Stomach (tissue), 9 donors: ENCODE measurements around the gene SELENOK. TPM values are rescaled to one million over a fixed set of nuclear protein-coding genes. Genes with fewer than 3 reads are reported as not detected.

Experiments
- DNase-seq, 2 donors: peaks; one replicate each; pipeline versions ENCODE4 v3.0.0 to v3.0.0-alpha.2; 2013 to 2019
- H3K27ac ChIP-seq, 5 donors: fragments of 200-600 bp in 4 of 5; sonication (generic) in 4 of 5; one replicate each; pipeline ENCODE4 v1.5.1; 2013 to 2019; ENCODE audit warnings: mild to moderate bottlenecking in 1 of 5, moderate library complexity in 1 of 5
- H3K27me3 ChIP-seq, 3 donors: fragments of 200-600 bp; sonication (generic); one replicate each; pipeline ENCODE4 v1.5.1; 2017 to 2019; ENCODE audit warnings: mixed run types in 1 of 3
- H3K36me3 ChIP-seq, 4 donors: fragments of 200-600 bp; sonication (generic); 1 replicate in 3 of 4; 2 replicates in 1 of 4; pipeline ENCODE4 v1.5.1; 2016 to 2019
- H3K4me1 ChIP-seq, 4 donors: fragments of 200-600 bp; sonication (generic); one replicate each; pipeline ENCODE4 v1.5.1; 2016 to 2019
- H3K4me3 ChIP-seq, 4 donors: fragments of 200-600 bp; sonication (generic) in 3 of 4; one replicate each; pipeline ENCODE4 v1.5.1; 2016 to 2019; ENCODE audit warnings: mild to moderate bottlenecking in 1 of 4
- H3K9me3 ChIP-seq, 4 donors: fragments of 200-600 bp; sonication (generic); one replicate each; pipeline ENCODE4 v1.5.1; 2016 to 2019
- EP300 ChIP-seq: sonication (generic); formaldehyde crosslinking; IDR thresholded peaks from one replicate; pipeline ENCODE4 v1.6.1; 2017; ENCODE audit warnings: antibody characterized with exemption
- POLR2A ChIP-seq, 4 donors: fragments of 450-650 bp; IDR thresholded peaks; one replicate each; pipeline ENCODE4 v1.6.1; 2016; ENCODE audit warnings: antibody characterized with exemption in 4 of 4, control low read depth in 2 of 4, mild to moderate bottlenecking in 1 of 4, moderate library complexity in 1 of 4
- POLR2AphosphoS5 ChIP-seq, 3 donors: sonication (generic); formaldehyde crosslinking; IDR thresholded peaks; one replicate each; pipeline ENCODE4 v1.6.1; 2016; ENCODE audit warnings: antibody characterized with exemption in 3 of 3
- WGBS, 5 donors: extraction: QIAGEN DNeasy Blood & Tissue Kit in 3 of 5; methylation state at CpG; one replicate each; pipeline versions ENCODE4 v1.1.5 to v1.1.7; 2013 to 2018; 5-methylcytosine and 5-hydroxymethylcytosine counted together
- intact Hi-C: fragments of 100-400 bp; cut with DNase I; formaldehyde crosslinking; loops from one replicate; pipeline ENCODE4 v1.15.1; 2023; ENCODE audit warnings: low total_unique reads
- polyA plus RNA-seq, 3 donors: library from polyadenylated mRNA; stranded (reverse); fragments of 200-250 nt; gene quantifications; one replicate each; pipeline ENCODE4 v1.2.3, GENCODE V29; 2013
- total RNA-seq, 5 donors: library from RNA; depleted of rRNA; stranded (reverse); fragments of >200 nt; gene quantifications; one replicate each; pipeline versions ENCODE4 v1.1.0 to v1.2.3, GENCODE V29; 2014 to 2016
- TF ChIP-seq, protein P1 (sequence below), 7 experiments: fragments of 450-650 bp in 4 of 7; fragments of 200-600 bp in 3 of 7; sonication (generic) in 3 of 7; IDR thresholded peaks; one replicate each; pipeline ENCODE4 v1.5.1; 2016 to 2019; ENCODE audit warnings: antibody characterized with exemption in 7 of 7, control low read depth in 2 of 7, mild to moderate bottlenecking in 1 of 7
- donor health status: healthy with polysubstance abuse.
- donor health status: Bipolar disorder and iron deficiency.
- donor health status: healthy.

Gene SELENOK
- total and polyA plus RNA-seq, 8 donors = 19.4 to 143 (median 68.1) TPM

DNA sequence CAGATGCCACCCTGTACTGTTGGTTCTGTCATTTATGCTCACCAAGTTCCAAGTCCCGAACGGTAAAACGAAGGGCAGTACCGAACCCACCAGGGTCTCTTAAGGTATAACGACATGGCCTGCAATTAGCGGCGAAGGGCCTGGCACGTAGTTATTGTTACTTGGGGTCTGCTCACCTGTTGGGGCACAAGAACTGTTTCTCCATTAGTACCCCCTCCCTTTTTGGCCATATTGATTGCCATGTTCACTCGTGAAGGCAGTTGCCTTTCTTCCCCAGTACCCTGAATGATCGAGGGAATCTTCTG, 44.9 kb downstream of the SELENOK start:
- Histone ChIP-seq H3K27ac (peak overlapping the region in 4 of 5 donors; percentile 78 to 91 (median 87)), H3K9me3 (no peaks in the 10 kb centered on the region), H3K27me3 (peaks cover 0 to 43% (median 18%) of the 10 kb centered on the region in 3 donors), H3K4me3 (peak overlapping the region; percentile 66 to 82 (median 74)), H3K36me3 (no peaks in the 10 kb centered on the region), H3K4me1 (peaks cover 24 to 47% (median 42%) of the 10 kb centered on the region in 4 donors)
- intact Hi-C loops = no loop called here
- TF ChIP-seq, protein P1, sequence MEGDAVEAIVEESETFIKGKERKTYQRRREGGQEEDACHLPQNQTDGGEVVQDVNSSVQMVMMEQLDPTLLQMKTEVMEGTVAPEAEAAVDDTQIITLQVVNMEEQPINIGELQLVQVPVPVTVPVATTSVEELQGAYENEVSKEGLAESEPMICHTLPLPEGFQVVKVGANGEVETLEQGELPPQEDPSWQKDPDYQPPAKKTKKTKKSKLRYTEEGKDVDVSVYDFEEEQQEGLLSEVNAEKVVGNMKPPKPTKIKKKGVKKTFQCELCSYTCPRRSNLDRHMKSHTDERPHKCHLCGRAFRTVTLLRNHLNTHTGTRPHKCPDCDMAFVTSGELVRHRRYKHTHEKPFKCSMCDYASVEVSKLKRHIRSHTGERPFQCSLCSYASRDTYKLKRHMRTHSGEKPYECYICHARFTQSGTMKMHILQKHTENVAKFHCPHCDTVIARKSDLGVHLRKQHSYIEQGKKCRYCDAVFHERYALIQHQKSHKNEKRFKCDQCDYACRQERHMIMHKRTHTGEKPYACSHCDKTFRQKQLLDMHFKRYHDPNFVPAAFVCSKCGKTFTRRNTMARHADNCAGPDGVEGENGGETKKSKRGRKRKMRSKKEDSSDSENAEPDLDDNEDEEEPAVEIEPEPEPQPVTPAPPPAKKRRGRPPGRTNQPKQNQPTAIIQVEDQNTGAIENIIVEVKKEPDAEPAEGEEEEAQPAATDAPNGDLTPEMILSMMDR (IDR thresholded peaks at IDR 0.05) = no peak
- TF ChIP-seq POLR2AphosphoS5 (IDR thresholded peaks at IDR 0.05) (no peak), POLR2A (IDR thresholded peaks at IDR 0.05) (no peak), EP300 (no peak)
- 50 to 69% (median 59%) methylated on average over 10 of the region's 10 CpGs for WGBS, 5 donors
- no peak for DNase-seq

DNA sequence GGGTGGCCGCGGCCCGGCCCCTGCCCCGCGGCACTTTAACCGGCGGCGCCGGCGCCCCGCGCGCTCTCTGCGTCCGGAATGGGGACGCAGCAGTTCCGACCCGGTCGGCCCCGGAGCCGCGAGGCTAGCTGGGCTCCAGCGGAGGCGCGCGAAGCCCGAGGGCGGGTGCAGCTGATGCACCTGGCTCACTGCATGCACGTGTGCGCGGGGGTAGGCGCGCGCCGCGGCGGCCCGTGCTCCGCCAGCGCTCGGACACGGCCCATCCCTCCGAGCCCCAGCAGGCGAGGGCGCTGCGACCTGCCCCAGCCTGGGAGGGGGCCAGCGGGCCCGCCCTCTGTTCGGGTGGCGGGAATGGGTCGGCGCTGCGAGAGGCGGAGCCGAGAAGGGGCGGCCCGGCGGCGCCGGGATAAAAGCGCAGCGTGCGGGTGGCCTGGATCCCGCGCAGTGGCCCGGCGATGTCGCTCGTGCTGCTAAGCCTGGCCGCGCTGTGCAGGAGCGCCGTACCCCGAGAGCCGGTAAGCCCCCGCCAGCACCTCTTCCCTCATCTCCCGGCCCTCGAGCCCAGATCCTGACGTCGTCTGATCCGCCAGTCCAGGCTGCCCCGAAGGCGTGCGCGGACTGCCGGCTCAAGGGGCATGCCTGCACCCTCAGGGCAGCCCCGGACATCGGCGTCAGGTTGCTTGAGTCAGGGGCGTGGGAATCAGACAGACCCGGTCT, 45.4 kb downstream of the SELENOK start, which contains the start of the genes CHDH and IL17RB:
Gene CHDH (minus strand): TSS at position 286 of the 717 bp plus-strand sequence. CDS start 22,411 bp downstream, outside the sequence.
Gene IL17RB (plus strand): TSS at position 435 of the 717 bp plus-strand sequence. CDS start 21 bp downstream, at position 456.
- peaks cover 27 to 52% (median 44%) of the 10 kb centered on the region in 4 donors for H3K4me1 ChIP-seq
- no peaks in the 10 kb centered on the region for H3K36me3 ChIP-seq
- H3K27ac ChIP-seq = peak within 1 kb of the TSS; percentile 85 to 91 (median 87)
- DNase-seq = peak; percentile 89 to 91
- 1 to 8% (median 2%) methylated on average over 12 to 91 of the region's 91 CpGs for WGBS, 5 donors
- peak within 1 kb of the TSS; percentile 66 to 82 (median 74) for H3K4me3 ChIP-seq
- peaks cover 0 to 43% (median 18%) of the 10 kb centered on the region in 3 donors for H3K27me3 ChIP-seq
- intact Hi-C loops = no loop called here
- TF ChIP-seq POLR2A (IDR thresholded peaks at IDR 0.05) = peak in 1 of 4 donors; percentile 35
- TF ChIP-seq EP300 = no peak
- TF ChIP-seq, protein P1 (IDR thresholded peaks at IDR 0.05) = no peak
- TF ChIP-seq POLR2AphosphoS5 (IDR thresholded peaks at IDR 0.05) = peak in 2 of 3 donors; percentile 72 to 85
- no peaks in the 10 kb centered on the region for H3K9me3 ChIP-seq

DNA sequence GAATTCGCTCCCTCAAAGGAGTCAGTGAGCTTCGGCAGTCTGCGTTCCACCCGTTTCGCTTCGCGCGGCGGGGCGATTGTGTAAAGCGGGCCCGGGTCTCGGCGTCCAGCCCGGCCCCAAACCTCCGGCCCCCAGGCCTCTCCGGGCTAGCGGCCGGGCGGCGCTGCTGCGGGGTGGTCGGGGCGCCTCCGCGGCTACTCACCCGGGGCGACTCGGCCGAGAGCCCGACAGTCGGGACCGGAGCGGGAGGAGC, 45.9 kb downstream of the SELENOK start:
- TF ChIP-seq EP300 = no peak
- no peak for TF ChIP-seq POLR2AphosphoS5 (IDR thresholded peaks at IDR 0.05)
- TF ChIP-seq, protein P1 (IDR thresholded peaks at IDR 0.05) = no peak
- TF ChIP-seq POLR2A (IDR thresholded peaks at IDR 0.05) = no peak
- no peak for DNase-seq
- H3K36me3 ChIP-seq = no peaks in the 10 kb centered on the region
- peaks cover 0 to 43% (median 18%) of the 10 kb centered on the region in 3 donors for H3K27me3 ChIP-seq
- WGBS, 5 donors = 0 to 1% (median 0%) methylated on average over 18 to 34 of the region's 34 CpGs
- H3K9me3 ChIP-seq = no peaks in the 10 kb centered on the region
- intact Hi-C loops = no loop called here
- H3K4me1 ChIP-seq = peaks cover 28 to 57% (median 44%) of the 10 kb centered on the region in 4 donors
- H3K4me3 ChIP-seq = peak overlapping the region; percentile 66 to 82 (median 74)
- H3K27ac ChIP-seq = peak overlapping the region; percentile 85 to 91 (median 87)

DNA sequence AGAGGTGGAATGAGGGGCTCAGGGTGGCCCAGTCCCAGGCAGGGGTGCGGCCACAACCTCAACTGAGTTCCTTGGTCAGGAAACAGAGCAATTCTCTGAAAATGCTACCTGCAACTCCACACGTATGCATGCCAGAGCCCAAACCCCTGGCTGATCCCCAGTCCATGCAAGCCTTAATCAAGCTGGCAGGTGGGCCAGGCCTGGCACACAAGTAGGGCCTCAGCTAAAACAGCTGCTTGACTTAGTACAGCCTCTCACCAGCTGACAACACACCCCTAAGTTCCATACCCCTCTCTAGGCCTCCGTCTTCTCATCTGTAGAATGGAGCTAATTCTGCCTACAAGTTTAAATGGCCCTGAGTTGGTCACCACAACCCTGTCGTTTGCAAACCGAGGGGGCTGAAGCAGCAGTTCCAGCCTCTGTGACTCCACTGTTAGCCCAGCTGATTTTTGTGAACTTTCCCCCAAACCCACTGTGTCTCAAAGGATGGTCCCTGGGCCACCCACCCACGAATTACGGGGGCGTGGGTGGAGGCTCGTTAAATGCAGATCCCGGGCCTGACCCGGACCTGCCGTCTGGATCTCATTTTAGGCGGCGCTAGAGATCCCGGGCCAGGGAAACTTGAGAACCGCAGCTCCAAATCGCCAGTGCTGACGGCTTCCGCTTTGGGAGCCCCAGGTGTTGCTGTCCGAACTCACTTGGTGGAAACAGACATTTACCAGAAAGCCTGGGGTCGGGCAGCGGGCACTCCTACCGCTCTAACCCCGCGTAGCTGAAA, 46.4 kb downstream of the SELENOK start:
- peak overlapping the region; percentile 66 to 82 (median 74) for H3K4me3 ChIP-seq
- WGBS, 5 donors = 10 to 25% (median 12%) methylated on average over 13 to 25 of the region's 25 CpGs
- intact Hi-C loops = no loop called here

More for the DNA sequence above, 46.4 kb downstream of the SELENOK start:
- Histone ChIP-seq H3K27ac (peak overlapping the region; percentile 85 to 91 (median 87)), H3K4me1 (peaks cover 28 to 59% (median 43%) of the 10 kb centered on the region in 4 donors), H3K36me3 (no peaks in the 10 kb centered on the region), H3K9me3 (no peaks in the 10 kb centered on the region), H3K27me3 (peaks cover 0 to 43% (median 18%) of the 10 kb centered on the region in 3 donors)
- TF ChIP-seq POLR2AphosphoS5 (IDR thresholded peaks at IDR 0.05) = peak in 1 of 3 donors; percentile 22
- TF ChIP-seq POLR2A (IDR thresholded peaks at IDR 0.05) = no peak
- no peak for TF ChIP-seq EP300
- TF ChIP-seq, protein P1 (IDR thresholded peaks at IDR 0.05) = peak in 2 of 7 experiments; percentile 11 to 19
- peak; percentile 71 to 85 for DNase-seq
